SK-N-SH (cell line): Measurements from ENCODE around the gene TFCP2L1.
"Not testable (repeated sequence)": the region's sequence is repeated elsewhere in the genome, so short reads cannot be mapped to it uniquely, and the experiment has no call there.

Experiments
- CHD2 ChIP-seq: fragments of 150-350 bp; IDR thresholded peaks from 2 replicates; pipeline ENCODE4 v1.6.1; 2018; ENCODE audit warnings: low read length; ENCODE audit not compliant: partially characterized antibody
- CTCF ChIP-seq: fragments of 200-600 bp; sonication (generic); IDR thresholded peaks from 2 replicates; pipeline ENCODE4 v1.6.1; 2017; ENCODE audit warnings: antibody characterized with exemption, mild to moderate bottlenecking, moderate library complexity
- EP300 ChIP-seq, 2 experiments: IDR thresholded peaks; 2 replicates each; pipeline versions ENCODE4 v1.4.0 to v1.6.1; 2012; ENCODE audit warnings: borderline replicate concordance in 1 of 2, low read depth in 1 of 2, low read length in 1 of 2
- EZH2phosphoT487 ChIP-seq: fragments of 200-600 bp; sonication (generic); IDR thresholded peaks from 2 replicates; pipeline ENCODE4 v1.6.1; 2017; ENCODE audit warnings: low read depth, mixed run types, mild to moderate bottlenecking, antibody characterized with exemption, moderate library complexity, borderline replicate concordance
- FOXM1 ChIP-seq: IDR thresholded peaks from 2 replicates; pipeline ENCODE4 v1.4.0; 2012; ENCODE audit warnings: low read depth, mild to moderate bottlenecking
- JUND ChIP-seq: IDR thresholded peaks from 2 replicates; pipeline ENCODE4 v1.4.0; 2012
- POLR2AphosphoS5 ChIP-seq: IDR thresholded peaks from 2 replicates; pipeline ENCODE4 v1.6.1; 2012; ENCODE audit warnings: low read depth, low read length
- REST ChIP-seq: IDR thresholded peaks from 2 replicates; pipeline ENCODE4 v1.6.1; 2012; ENCODE audit warnings: mild to moderate bottlenecking, low read depth, low read length, moderate library complexity
- RFX5 ChIP-seq: IDR thresholded peaks from 2 replicates; pipeline ENCODE4 v1.6.1; 2012; ENCODE audit warnings: mild to moderate bottlenecking, improper control_type of control experiment, low read length
- RXRA ChIP-seq: IDR thresholded peaks from 2 replicates; pipeline ENCODE4 v1.4.0; 2012; ENCODE audit warnings: low read depth, mild to moderate bottlenecking, borderline replicate concordance
- SIN3A ChIP-seq: IDR thresholded peaks from 2 replicates; pipeline ENCODE4 v1.6.1; 2012; ENCODE audit warnings: low read depth, mild to moderate bottlenecking, low read length, moderate library complexity, borderline replicate concordance
- TCF12 ChIP-seq: IDR thresholded peaks from 2 replicates; pipeline ENCODE4 v1.4.0; 2012
- YY1 ChIP-seq: IDR thresholded peaks from 2 replicates; pipeline ENCODE4 v1.4.0; 2012; ENCODE audit warnings: low read depth, mild to moderate bottlenecking

DNA sequence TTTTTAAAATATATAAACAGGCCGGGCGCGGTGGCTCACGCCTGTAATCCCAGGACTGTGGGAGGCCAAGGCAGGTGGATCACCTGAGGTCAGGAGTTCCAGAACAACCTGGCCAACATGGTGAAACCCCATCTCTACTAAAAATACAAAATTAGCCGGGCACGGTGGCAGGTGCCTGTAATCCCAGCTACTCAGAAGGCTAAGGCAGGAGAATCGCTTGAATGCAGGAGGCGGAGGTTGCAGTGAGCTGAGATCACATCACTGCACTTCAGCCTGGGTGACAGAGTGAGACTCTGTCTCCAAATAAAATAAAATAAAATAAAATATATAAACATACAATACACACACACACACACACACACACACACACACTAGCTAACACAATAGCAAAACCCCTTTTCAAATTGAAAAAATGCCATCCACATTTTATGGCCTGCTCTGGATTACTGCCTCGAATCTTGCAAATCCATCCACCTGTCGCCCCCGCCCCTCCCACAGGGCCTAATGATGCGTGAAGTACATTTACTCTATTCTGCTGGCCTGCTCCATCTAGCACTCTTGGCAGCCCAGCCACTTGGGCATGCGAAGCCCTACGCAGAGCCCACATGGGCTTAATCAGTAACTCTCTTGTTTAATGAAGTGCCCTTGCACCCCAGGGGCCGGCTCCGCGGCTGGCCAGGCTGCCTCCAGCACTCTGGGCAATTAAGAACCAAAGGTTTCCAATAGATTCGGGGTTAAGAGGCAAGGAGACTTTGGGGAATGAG, 57.4 kb downstream of the TFCP2L1 start:
- TF ChIP-seq REST; EZH2phosphoT487; CHD2; SIN3A; CTCF; YY1; RFX5; FOXM1; RXRA; EP300 (IDR thresholded peaks at IDR 0.05; ENCODE audit: borderline replicate concordance in 1 of 2, low read depth in 1 of 2, low read length in 1 of 2); POLR2AphosphoS5; JUND; TCF12: not testable (repeated sequence)
